HepG2 (cell line): ENCODE results near the gene SP110. TPM values are rescaled to one million over a fixed set of nuclear protein-coding genes. Genes with fewer than 3 reads are reported as not detected.
A peak's percentile ranks its signal among the peaks of the same experiment; 100 is the strongest.

ENCODE experiments used
- ATAC-seq: fragments of 200-7000 bp; cut with Tn5 transposase; 3 replicates; pipeline ENCODE4 v1.9.1; 2020; ENCODE audit warnings: mild to moderate bottlenecking, moderate library complexity
- BruUV-seq: library from RNA; stranded (reverse); fragments of 400-500 nt; replicated peaks from 2 replicates; lab custom pipeline; 2021; lab: Mats Ljungman, UMichigan
- CTCF ChIA-PET: fragments of 300-600 bp; formaldehyde crosslinking; extraction: SDS; loops from one replicate; lab custom pipeline; 2021; ENCODE audit warnings: low total read pairs, inconsistent platforms, low intra/inter-chr PET ratio; lab: Yijun Ruan, JAX
- POLR2A ChIA-PET: fragments of 350-600 bp; sonication (Branson Sonifier 250); formaldehyde crosslinking; loops from one replicate; lab custom pipeline; 2020; ENCODE audit warnings: antibody characterized with exemption, inconsistent platforms; lab: Yijun Ruan, JAX
- DNase-seq: peaks from one replicate; pipeline ENCODE4 v3.0.0-alpha.2; 2015; ENCODE audit warnings: low spot score
- FAIRE-seq: peaks from 3 replicates; lab custom pipeline; 2011; peaks lifted over from hg19 to GRCh38; lab: Jason Lieb, UNC
- H2AFZ ChIP-seq: one replicate; pipeline ENCODE4 v1.6.1; 2011; ENCODE audit warnings: low read length, inconsistent platforms
- H3K27ac ChIP-seq: fragments of 300-600 bp; 3 replicates; pipeline ENCODE4 v1.8.0; 2011; ENCODE audit warnings: mixed run types, mild to moderate bottlenecking, mixed read lengths, low read length, inconsistent platforms; ENCODE audit not compliant: insufficient read depth; ENCODE audit errors: extremely low read length
- H3K27me3 ChIP-seq, 2 experiments: fragments of 200-600 bp in 1 of 2; 2 replicates in 1 of 2; 3 replicates in 1 of 2; pipeline versions ENCODE4 v1.6.0 to v1.8.0; 2011; ENCODE audit warnings: low read length in 2 of 2, mild to moderate bottlenecking in 2 of 2, moderate library complexity in 2 of 2, inconsistent platforms in 1 of 2; ENCODE audit not compliant: insufficient read depth in 2 of 2, control insufficient read depth in 1 of 2
- H3K36me3 ChIP-seq, 2 experiments: fragments of 200-600 bp in 1 of 2; replicated peaks in 1 of 2; 2 replicates in 1 of 2; 3 replicates in 1 of 2; pipeline versions ENCODE4 v1.5.1 to v1.8.0; 2011; ENCODE audit warnings: low read length in 2 of 2, inconsistent platforms in 1 of 2; ENCODE audit not compliant: insufficient read depth in 2 of 2, control insufficient read depth in 1 of 2
- H3K4me1 ChIP-seq: 2 replicates; pipeline ENCODE4 v1.5.1; 2012; ENCODE audit warnings: low read length, inconsistent platforms; ENCODE audit not compliant: insufficient read depth
- H3K4me2 ChIP-seq: 2 replicates; pipeline ENCODE4 v1.6.0; 2011; ENCODE audit warnings: low read depth, low read length, inconsistent platforms
- H3K4me3 ChIP-seq, 3 experiments: fragments of 200-600 bp in 1 of 3; sonication (generic), shearing (Covaris generic) in 1 of 3; replicated peaks in 1 of 3; 2 replicates each; pipeline ENCODE4 v1.5.1; 2011 to 2016; ENCODE audit warnings: low read length in 3 of 3, inconsistent platforms in 2 of 3, low read depth in 2 of 3, mild to moderate bottlenecking in 2 of 3, control low read depth in 1 of 3, mixed read lengths in 1 of 3; ENCODE audit not compliant: insufficient read depth in 1 of 3
- H3K79me2 ChIP-seq: one replicate; pipeline ENCODE4 v1.6.1; 2011; ENCODE audit warnings: low read length, inconsistent platforms; ENCODE audit not compliant: insufficient read depth
- H3K9ac ChIP-seq: 2 replicates; pipeline ENCODE4 v1.6.0; 2011; ENCODE audit warnings: mild to moderate bottlenecking, low read depth, low read length, inconsistent platforms; ENCODE audit not compliant: insufficient read depth
- H3K9me3 ChIP-seq: 2 replicates; pipeline ENCODE4 v1.5.1; 2012; ENCODE audit warnings: mild to moderate bottlenecking, low read length
- H4K20me1 ChIP-seq: 2 replicates; pipeline ENCODE4 v1.6.0; 2011; ENCODE audit warnings: inconsistent platforms, mild to moderate bottlenecking, low read length, moderate library complexity; ENCODE audit not compliant: insufficient read depth
- BCLAF1 ChIP-seq: fragments of 450-650 bp; IDR thresholded peaks from 2 replicates; pipeline ENCODE4 v1.6.1; 2017; ENCODE audit warnings: mild to moderate bottlenecking
- CTCF ChIP-seq: sonication (generic); formaldehyde crosslinking; IDR thresholded peaks from 2 replicates; pipeline ENCODE4 v1.5.0; 2020; ENCODE audit warnings: mild to moderate bottlenecking, missing genetic modification reagents, moderate library complexity
- FOXA3 ChIP-seq: IDR thresholded peaks from 2 replicates; pipeline ENCODE4 v1.6.1; 2016; ENCODE audit warnings: missing genetic modification reagents, missing compliant biosample characterization
- GATAD2A ChIP-seq: IDR thresholded peaks from 2 replicates; pipeline ENCODE4 v1.6.1; 2016
- IKZF5 ChIP-seq: IDR thresholded peaks from 2 replicates; pipeline ENCODE4 v1.6.1; 2018; ENCODE audit warnings: missing genetic modification reagents, mild to moderate bottlenecking, missing compliant biosample characterization
- KMT2A ChIP-seq: sonication (generic); formaldehyde crosslinking; IDR thresholded peaks from 2 replicates; pipeline ENCODE4 v1.4.0; 2020; ENCODE audit warnings: missing genetic modification reagents
- MAFK ChIP-seq, 2 experiments: IDR thresholded peaks in 1 of 2; conservative IDR thresholded peaks in 1 of 2; 2 replicates each; pipeline ENCODE4 v1.6.1; 2011; ENCODE audit warnings: improper control_type of control experiment in 2 of 2, low read length in 2 of 2
- MYPOP ChIP-seq: sonication (generic); formaldehyde crosslinking; IDR thresholded peaks from 2 replicates; pipeline ENCODE4 v1.8.1; 2023; ENCODE audit warnings: mild to moderate bottlenecking, moderate library complexity, missing genetic modification reagents
- SNAPC2 ChIP-seq: sonication (generic); formaldehyde crosslinking; IDR thresholded peaks from 2 replicates; pipeline ENCODE4 v1.8.1; 2022; ENCODE audit warnings: mild to moderate bottlenecking, missing genetic modification reagents
- SRY ChIP-seq: sonication (generic); formaldehyde crosslinking; IDR thresholded peaks from 2 replicates; pipeline ENCODE4 v1.8.0; 2022; ENCODE audit warnings: mild to moderate bottlenecking, missing genetic modification reagents
- XRCC5 ChIP-seq: fragments of 200-400 bp; formaldehyde crosslinking; optimal IDR thresholded peaks from 2 replicates; pipeline ENCODE3; 2017; ENCODE audit warnings: mild to moderate bottlenecking, low read length
- ZFP36L2 ChIP-seq: sonication (generic); formaldehyde crosslinking; IDR thresholded peaks from 2 replicates; pipeline ENCODE4 v1.4.0; 2020; ENCODE audit warnings: missing genetic modification reagents
- ZNF580 ChIP-seq: IDR thresholded peaks from 2 replicates; pipeline ENCODE4 v1.6.1; 2016; ENCODE audit warnings: low read depth, borderline replicate concordance
- ZNF704 ChIP-seq: sonication (generic); formaldehyde crosslinking; IDR thresholded peaks from 2 replicates; pipeline ENCODE4 v1.8.1; 2023; ENCODE audit warnings: mild to moderate bottlenecking, inconsistent platforms, moderate library complexity, missing genetic modification reagents, borderline replicate concordance
- WGBS: methylation state at CpG from one replicate; pipeline ENCODE4 v1.1.6; 2017; ENCODE audit warnings: low lambda C conversion rate; 5-methylcytosine and 5-hydroxymethylcytosine counted together
- in situ Hi-C: cut with HindIII; loops from 2 replicates; pipeline ENCODE4 v1.10.0; 2017; ENCODE audit warnings: low pct_unique_long_range_greater_than_20kb; ENCODE audit not compliant: extremely low pct_ligation_motif_present
- intact Hi-C: fragments of 100-400 bp; cut with micrococcal nuclease; formaldehyde crosslinking; loops from one replicate; pipeline ENCODE4 v1.10.0; 2022; ENCODE audit not compliant: unreplicated experiment
- polyA plus RNA-seq, 8 experiments: library from polyadenylated mRNA; depleted of rRNA in 3 of 8; stranded (reverse) in 7 of 8; unstranded in 1 of 8; fragments of >200 nt; fragmentation: Illumina TruSeq in 4 of 8; extraction: Trizol in 4 of 8; gene quantifications; 2 replicates each; pipeline versions ENCODE4 v1.2.1 to v1.2.3, GENCODE V29; 2011 to 2016; ENCODE audit warnings: low read depth in 4 of 8, missing spikeins in 1 of 8, mixed read lengths in 1 of 8; ENCODE audit not compliant: insufficient read depth in 1 of 8
- total RNA-seq, 5 experiments: library from RNA; depleted of rRNA; stranded (reverse); fragments of >200 nt; fragmentation: Illumina TruSeq; extraction: Trizol; gene quantifications; 2 replicates each; pipeline ENCODE4 v1.2.3, GENCODE V29; 2016; ENCODE audit warnings: low read depth in 1 of 5

The SP110 gene
- total and polyA plus RNA-seq, 2 of the 13 experiments (the other 11 are each of a cell fraction or from before 2014, with no cell fraction given): 7.9 to 10.4 TPM

GRCh38 chr2:230161184-230161583 lies 58.6 kb downstream of the SP110 start (continued):
- 0 out of 4 replicates have a peak, but pooled peaks of 1 of the 2 experiments have one; percentile 10 for TF ChIP-seq MAFK (conservative IDR thresholded peaks at IDR 0.05 in 1 of 2, IDR thresholded peaks at IDR 0.05 in 1 of 2; ENCODE audit: low read length in 2 of 2)

- H3K9ac ChIP-seq: no peak overlapping the region
- no peak overlapping the region for H3K4me2 ChIP-seq
- no peaks in the 10 kb centered on the region for H3K36me3 ChIP-seq
- H3K4me1 ChIP-seq: no peaks in the 10 kb centered on the region
- FAIRE-seq (peak; percentile 76), ATAC-seq (peak; percentile 79), DNase-seq (peak; percentile 37)
- no peak overlapping the region for H3K4me3 ChIP-seq
- POLR2A ChIA-PET: no interaction called here
- intact Hi-C loops: loop anchor here (1.0 kb wide), 3 partner anchors 93 to 451 kb away; no protein-coding TSS in a partner anchor
- no TSS peak for BruUV-seq
- WGBS: 22% methylated on average over 11 of the region's 11 CpGs
- in situ Hi-C loops: loop anchor here (5.0 kb wide), 1 partner anchor 153 kb away; no protein-coding TSS in a partner anchor
- no peaks in the 10 kb centered on the region for H3K79me2 ChIP-seq
- no peaks in the 10 kb centered on the region for H4K20me1 ChIP-seq
- no peak overlapping the region for H2AFZ ChIP-seq
- H3K9me3 ChIP-seq: no peaks in the 10 kb centered on the region
- no peak overlapping the region for H3K27ac ChIP-seq
- H3K27me3 ChIP-seq: peaks cover 2 to 17% of the 10 kb centered on the region in 2 experiments; a peak in 3 of 5 replicates
- CTCF ChIA-PET: interaction anchor here (2.0 to 3.1 kb wide), 3 partner anchors 93 to 451 kb away, joined by 10 to 41 read pairs (median 14); no protein-coding TSS in a partner anchor
- TF ChIP-seq BCLAF1 (no peak), MYPOP (CRISPR knock-in tag) (no peak), GATAD2A (CRISPR knock-in tag) (0 out of 2 replicates have a peak, but pooled peaks have one; percentile 20), SNAPC2 (no peak), XRCC5 (peak; percentile 40), IKZF5 (CRISPR knock-in tag) (no peak), ZNF704 (CRISPR knock-in tag) (no peak), KMT2A (CRISPR knock-in tag) (no peak), ZFP36L2 (CRISPR knock-in tag) (no peak), FOXA3 (CRISPR knock-in tag) (no peak), SRY (no peak), CTCF (CRISPR knock-in tag) (peak; percentile 83), ZNF580 (CRISPR knock-in tag) (no peak)
These were observed 59.6 kb downstream of the SP110 start for GRCh38 chr2:230160112-230160660.
